Left lobe of liver (tissue), 2 donors: Measurements from ENCODE around the gene ARHGAP33. TPM values are rescaled to one million over a fixed set of nuclear protein-coding genes. Genes with fewer than 3 reads are reported as not detected.

Experiments
- ATAC-seq: fragments of 200-7000 bp; cut with Tn5 transposase; one replicate; pipeline ENCODE4 v1.9.1; 2020; ENCODE audit warnings: mild to moderate bottlenecking, moderate library complexity
- DNase-seq: peaks from one replicate; pipeline ENCODE4 v3.0.0-alpha.2; 2020; ENCODE audit warnings: low spot score
- total RNA-seq: library from RNA; stranded (reverse); gene quantifications from one replicate; pipeline ENCODE4 v1.2.1, GENCODE V29; 2021
- donor health status: DM: no; HTN: no; CAD: no; lungs with moderate emphysema.
- donor health status: DM: no; HTN: yes; CAD: no.

The ARHGAP33 gene, protein sequence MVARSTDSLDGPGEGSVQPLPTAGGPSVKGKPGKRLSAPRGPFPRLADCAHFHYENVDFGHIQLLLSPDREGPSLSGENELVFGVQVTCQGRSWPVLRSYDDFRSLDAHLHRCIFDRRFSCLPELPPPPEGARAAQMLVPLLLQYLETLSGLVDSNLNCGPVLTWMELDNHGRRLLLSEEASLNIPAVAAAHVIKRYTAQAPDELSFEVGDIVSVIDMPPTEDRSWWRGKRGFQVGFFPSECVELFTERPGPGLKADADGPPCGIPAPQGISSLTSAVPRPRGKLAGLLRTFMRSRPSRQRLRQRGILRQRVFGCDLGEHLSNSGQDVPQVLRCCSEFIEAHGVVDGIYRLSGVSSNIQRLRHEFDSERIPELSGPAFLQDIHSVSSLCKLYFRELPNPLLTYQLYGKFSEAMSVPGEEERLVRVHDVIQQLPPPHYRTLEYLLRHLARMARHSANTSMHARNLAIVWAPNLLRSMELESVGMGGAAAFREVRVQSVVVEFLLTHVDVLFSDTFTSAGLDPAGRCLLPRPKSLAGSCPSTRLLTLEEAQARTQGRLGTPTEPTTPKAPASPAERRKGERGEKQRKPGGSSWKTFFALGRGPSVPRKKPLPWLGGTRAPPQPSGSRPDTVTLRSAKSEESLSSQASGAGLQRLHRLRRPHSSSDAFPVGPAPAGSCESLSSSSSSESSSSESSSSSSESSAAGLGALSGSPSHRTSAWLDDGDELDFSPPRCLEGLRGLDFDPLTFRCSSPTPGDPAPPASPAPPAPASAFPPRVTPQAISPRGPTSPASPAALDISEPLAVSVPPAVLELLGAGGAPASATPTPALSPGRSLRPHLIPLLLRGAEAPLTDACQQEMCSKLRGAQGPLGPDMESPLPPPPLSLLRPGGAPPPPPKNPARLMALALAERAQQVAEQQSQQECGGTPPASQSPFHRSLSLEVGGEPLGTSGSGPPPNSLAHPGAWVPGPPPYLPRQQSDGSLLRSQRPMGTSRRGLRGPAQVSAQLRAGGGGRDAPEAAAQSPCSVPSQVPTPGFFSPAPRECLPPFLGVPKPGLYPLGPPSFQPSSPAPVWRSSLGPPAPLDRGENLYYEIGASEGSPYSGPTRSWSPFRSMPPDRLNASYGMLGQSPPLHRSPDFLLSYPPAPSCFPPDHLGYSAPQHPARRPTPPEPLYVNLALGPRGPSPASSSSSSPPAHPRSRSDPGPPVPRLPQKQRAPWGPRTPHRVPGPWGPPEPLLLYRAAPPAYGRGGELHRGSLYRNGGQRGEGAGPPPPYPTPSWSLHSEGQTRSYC
- 3.6 TPM for total RNA-seq

DNA sequence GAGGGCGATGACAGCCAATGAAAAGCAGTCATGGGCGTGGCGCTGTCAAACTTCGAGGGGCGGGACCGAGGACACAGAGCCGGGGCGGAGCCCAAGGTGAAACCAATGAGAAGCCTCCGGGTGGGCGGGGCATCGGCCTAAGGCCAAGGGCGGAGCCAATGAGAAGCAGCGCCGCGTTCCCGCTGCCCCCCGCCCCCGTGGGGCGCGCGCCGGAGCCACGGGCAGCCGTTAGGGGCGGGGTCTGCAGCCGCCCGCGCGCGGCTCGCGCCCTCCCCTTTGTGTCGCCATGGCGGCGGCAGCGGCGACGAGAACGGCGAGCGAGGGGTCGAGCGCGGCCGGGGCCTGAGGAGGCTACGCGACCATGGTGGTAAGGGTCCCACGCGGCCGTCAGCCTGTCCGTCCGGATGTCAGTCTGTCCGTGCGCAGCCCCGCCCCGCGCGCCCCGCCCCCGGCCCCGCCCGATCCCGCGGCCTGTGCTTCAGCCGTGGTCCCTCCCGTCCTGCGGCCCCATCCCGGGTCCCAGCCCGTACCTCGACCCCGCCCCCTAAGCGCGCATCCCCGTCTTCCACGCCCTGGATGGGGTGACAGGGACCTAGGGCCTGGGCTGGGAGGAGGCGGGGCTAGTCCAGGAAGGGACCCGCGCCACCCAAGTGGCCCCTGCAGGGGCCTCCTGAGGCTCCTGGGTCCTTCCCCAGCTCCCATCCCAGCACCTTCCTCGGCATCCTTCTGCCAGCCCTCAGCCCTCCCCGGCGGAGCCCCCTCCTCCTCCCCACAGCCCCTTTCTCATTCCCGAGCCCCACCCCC, at the start of gene ARHGAP33:
Gene ARHGAP33, plus strand, starts transcription at position 267 of the 804 bp plus-strand sequence. Its CDS starts 95 bp downstream, at position 362.
- DNase-seq (peak; percentile 98), ATAC-seq (peak; percentile 99)

DNA sequence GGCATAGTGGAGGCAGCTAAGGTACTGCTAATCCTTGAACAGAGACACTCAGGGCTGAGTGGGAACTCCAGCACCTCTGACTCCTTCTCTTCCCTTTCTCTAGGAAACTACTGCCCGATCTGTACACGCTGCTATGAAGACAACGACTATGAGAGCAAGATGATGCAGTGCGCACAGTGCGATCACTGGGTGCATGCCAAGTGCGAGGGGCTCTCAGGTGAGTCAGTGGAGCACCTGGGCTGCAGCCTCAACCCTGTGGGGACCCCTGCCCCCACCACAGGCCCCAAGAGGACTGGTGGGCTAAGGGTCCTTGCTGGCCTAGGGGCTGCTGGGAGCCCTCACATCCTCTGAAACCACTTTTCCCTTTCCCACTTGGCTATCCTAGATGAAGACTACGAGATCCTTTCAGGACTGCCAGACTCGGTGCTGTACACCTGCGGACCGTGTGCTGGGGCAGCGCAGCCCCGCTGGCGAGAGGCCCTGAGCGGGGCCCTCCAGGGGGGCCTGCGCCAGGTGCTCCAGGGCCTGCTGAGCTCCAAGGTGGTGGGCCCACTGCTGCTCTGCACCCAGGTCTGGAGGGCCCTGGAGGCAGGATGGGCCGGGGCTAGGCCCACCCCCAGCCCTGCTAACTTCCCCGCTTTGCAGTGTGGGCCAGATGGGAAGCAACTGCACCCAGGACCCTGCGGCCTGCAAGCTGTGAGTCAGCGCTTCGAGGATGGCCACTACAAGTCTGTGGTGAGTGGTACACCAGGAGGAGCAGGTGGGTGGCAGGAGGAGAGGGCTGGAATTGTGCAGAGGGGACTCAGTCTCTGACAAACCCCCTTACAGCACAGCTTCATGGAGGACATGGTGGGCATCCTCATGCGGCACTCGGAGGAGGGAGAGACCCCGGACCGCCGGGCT, 48.1 kb upstream of the ARHGAP33 start:
- DNase-seq (no peak), ATAC-seq (no peak)

DNA sequence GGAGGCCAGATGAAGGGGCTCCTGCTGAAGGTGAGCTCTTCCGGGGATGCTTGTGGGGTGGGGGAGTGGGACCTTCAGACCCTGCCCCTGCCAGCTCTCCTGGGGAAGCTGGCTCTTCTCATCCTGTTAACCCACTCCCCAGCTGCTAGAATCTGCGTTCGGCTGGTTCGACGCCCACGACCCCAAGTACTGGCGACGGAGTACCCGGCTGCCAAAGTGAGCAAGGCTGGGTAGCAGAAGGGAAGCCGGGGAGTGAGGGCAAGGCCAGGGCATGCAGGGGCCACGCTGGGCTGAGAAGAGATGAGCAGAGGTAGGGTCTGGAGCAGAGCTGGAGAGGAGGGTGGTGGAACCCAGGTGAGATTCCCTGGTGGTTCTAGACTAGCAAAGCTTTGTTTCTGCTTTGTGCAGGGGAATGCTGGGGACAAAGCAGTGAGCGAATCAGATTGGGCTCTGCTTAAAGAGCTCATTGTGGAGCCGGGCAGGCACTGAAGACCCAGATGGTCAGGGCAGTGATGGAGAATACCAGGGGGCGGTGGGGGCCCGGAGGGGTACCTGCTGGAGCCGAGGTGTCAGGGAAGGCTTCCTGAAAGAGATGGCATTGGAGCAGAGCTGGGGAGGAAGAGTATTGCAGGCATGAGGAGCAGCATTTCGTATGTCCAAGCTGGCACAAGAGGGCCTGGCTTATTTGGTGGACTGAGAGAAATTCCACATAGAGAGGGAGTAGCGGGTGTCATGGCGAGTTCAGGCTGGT, 47.2 kb upstream of the ARHGAP33 start:
- ATAC-seq (no peak), DNase-seq (no peak)

DNA sequence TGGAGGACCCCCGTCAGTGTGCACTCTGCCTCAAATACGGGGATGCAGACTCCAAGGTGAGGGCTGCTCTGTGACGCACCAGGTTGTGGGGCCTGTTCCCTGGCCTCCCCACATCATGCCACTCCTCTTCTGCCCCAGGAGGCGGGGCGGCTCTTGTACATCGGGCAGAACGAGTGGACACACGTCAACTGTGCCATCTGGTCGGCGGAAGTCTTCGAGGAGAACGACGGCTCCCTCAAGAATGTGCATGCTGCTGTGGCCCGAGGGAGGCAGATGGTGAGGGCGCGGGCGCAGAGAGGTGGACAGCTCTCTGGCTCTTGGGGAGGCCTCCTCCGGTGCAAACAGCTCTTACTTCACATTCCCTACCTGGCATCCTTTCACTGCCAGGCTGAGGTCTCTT, 46.3 kb upstream of the ARHGAP33 start:
- DNase-seq (no peak), ATAC-seq (no peak)

DNA sequence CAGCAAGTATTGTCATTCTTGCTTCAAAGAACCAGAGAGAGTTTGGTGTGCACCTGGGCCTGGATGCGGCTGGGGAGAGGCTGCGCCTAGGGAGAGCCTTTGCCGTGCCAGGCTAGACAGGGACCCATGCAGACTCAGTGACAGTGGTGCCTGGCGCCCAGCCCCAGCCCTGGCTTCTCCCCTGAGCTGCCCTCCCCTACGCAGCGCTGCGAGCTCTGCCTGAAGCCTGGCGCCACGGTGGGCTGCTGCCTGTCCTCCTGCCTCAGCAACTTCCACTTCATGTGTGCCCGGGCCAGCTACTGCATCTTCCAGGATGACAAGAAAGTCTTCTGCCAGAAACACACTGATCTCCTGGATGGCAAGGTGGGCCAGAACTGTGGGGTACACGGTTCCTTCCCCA, 45.6 kb upstream of the ARHGAP33 start:
- ATAC-seq (no peak), DNase-seq (no peak)

DNA sequence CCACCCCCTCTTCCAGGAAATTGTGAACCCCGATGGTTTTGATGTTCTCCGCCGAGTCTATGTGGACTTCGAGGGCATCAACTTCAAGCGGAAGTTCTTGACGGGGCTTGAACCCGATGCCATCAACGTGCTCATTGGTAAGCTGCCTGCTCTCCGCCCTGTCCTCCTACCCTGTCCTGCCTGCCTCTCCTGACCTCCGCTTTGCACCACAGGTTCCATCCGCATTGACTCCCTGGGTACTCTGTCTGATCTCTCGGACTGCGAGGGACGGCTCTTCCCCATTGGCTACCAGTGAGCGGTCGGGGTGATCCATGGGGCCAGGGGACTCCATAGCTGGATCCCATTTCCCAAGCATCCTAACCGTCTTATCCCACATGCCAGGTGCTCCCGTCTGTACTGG, 45.0 kb upstream of the ARHGAP33 start:
- DNase-seq: no peak
- ATAC-seq: no peak

DNA sequence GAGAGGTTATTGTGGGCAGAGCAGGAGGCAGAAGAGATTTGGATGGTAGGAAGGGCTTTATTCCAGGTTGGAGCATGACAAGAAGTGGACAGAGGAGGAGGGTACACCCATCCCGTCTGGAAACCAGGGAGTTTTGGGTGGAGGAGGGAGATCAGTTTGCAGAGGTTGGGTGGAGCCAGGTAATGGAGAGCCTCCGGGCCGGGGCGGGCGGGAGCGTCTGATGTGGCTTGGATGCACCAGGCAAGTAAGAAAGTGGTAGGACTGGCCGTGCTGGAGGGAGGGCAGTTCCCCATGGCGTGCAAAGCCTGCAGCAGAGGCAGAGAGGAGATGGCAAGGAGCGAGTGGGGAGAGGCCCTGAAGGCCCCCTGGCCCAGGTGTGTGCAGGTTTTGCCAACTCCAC, 44.0 kb upstream of the ARHGAP33 start:
- ATAC-seq (no peak), DNase-seq (no peak)

DNA sequence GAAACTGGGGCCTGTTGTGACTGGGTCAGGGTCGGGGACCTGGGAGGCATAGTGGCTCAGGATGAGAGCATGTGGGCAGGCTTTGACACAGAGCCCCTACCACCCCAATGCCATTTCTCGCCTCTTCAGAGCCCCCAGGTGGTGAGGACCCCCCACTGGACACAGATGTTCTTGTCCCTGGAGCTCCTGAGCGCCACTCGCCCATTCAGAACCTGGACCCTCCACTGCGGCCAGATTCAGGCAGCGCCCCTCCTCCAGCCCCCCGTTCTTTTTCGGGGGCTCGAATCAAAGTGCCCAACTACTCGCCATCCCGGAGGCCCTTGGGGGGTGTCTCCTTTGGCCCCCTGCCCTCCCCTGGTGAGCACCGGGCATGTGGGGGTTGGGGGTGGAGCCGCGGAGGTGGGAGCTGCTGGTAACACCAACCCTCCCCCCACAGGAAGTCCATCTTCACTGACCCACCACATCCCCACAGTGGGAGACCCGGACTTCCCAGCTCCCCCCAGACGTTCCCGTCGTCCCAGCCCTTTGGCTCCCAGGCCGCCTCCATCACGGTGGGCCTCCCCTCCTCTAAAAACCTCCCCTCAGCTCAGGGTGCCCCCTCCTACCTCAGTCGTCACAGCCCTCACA, 43.5 kb upstream of the ARHGAP33 start:
- ATAC-seq: no peak
- no peak for DNase-seq

DNA sequence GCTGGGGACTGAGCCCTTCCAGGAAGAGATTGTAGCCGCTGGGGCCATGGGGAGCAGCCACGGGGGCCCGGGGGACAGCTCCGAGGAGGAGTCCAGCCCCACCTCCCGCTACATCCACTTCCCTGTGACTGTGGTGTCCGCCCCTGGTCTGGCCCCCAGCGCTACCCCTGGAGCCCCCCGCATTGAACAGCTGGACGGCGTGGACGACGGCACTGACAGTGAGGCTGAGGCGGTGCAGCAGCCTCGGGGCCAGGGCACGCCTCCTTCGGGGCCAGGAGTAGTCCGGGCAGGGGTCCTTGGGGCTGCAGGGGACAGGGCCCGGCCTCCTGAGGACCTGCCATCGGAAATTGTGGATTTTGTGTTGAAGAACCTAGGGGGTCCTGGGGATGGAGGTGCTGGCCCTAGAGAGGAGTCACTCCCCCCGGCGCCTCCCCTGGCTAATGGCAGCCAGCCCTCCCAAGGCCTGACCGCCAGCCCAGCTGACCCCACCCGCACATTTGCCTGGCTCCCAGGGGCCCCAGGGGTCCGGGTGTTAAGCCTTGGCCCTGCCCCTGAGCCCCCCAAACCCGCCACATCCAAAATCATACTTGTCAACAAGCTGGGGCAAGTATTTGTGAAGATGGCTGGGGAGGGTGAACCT, 42.7 kb upstream of the ARHGAP33 start:
- no peak for ATAC-seq
- no peak for DNase-seq

DNA sequence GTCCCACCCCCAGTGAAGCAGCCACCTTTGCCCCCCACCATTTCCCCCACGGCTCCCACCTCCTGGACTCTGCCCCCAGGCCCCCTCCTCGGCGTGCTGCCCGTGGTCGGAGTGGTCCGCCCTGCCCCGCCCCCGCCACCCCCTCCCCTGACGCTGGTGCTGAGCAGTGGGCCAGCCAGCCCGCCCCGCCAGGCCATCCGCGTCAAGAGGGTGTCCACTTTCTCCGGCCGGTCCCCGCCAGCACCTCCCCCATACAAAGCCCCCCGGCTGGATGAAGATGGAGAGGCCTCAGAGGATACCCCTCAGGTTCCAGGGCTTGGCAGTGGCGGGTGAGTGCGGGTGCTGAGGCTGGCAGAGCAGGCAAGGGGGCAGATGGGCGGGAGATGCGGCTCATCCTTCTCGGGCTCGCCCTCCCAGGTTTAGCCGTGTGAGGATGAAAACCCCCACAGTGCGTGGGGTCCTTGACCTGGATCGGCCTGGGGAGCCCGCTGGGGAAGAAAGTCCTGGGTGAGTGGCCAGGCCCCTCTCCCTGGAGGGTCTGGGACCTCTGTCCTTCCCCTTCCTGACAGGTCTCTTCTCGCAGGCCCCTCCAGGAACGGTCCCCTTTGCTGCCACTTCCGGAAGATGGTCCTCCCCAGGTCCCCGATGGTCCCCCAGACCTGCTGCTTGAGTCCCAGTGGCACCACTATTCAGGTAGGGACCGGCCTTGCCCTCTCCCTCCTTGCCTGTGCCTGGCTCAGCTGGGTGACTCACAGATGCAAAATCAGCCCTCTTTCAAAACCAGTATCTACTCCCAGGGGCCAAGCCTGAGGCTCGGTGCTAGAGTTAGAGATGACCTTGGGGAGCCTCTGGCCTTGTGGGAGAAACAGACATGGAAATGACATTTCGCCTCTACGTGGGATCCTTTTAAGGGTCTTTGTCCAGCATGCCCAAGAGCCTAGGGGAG, 41.9 kb upstream of the ARHGAP33 start:
- no peak for DNase-seq
- no peak for ATAC-seq

DNA sequence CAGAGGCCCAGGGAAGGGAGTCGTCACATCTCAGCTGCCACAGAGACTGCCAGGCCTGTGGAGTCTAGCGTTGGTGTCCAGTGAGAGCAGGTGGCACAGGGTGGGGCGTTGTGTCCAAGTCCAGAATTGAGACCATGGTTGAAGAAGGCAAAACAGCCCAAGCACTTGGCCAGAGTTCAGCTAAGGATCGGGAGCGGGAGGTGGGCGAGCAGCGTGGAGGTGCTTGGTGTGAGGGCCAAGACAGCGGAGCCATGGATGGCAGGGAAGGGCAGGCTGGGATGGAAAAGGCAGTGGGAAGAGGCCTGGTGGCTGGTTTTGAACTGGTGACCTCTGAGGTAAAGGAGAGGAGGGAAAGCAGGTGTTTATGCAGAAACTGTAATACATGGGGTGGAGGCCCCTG, 41.1 kb upstream of the ARHGAP33 start:
- no peak for ATAC-seq
- no peak for DNase-seq

DNA sequence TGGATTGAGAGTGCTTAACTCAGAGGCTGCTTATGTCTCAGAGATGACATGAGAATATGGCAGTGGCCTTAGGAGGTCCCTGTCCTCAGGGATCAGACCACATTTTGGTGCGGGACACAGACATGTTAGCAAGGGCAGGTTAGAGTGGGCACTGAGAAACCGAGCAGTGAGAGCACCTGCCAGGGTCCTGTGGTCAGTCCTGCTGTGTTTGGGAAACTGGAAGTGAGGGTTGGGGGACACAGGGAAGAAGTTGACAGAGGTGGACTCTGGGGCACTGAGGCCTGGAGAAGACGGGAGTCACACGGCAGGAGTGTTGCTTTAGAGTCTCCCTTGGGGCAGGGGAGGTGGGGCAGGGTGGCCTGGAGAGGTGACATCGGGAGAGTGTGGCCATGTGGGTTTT, 40.5 kb upstream of the ARHGAP33 start:
- no peak for DNase-seq
- ATAC-seq: no peak

DNA sequence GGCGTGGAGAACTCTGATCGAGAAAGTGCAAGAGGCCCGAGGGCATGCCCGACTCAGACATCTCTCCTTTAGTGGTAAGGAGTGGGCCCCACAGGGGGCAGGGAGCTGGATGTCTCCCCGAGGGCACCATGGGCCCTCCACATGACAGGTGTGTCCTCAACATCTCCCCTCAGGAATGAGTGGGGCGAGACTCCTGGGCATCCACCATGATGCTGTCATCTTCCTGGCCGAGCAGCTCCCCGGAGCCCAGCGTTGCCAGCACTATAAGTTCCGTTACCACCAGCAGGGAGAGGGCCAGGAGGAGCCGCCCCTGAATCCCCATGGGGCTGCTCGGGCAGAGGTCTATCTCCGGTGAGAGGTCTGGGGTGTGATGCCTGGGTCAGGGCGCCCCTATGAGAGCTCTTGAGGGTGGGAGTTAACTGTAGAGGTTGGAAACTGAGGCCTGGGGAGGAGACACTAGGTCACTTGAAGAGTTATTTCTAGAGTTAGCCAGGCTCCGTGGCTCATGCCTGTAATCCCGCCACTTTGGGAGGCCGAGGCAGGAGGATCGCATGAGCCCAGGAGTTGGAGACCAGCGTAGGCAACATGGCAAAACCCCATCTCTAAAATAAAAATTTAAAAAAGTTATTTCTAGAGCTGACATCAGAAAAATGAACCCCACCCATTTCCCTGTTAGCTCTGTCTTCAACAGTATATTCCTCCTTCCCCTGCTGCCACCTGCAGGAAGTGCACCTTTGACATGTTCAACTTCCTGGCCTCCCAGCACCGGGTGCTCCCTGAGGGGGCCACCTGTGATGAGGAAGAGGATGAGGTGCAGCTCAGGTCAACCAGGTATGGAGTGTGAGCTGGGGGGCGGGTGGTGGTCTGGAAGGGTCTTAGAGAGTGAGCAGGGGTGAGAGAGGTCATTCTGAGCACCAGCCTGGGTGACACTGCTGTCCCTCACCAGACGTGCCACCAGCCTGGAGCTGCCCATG, 38.2 kb upstream of the ARHGAP33 start:
- ATAC-seq (no peak), DNase-seq (no peak)

DNA sequence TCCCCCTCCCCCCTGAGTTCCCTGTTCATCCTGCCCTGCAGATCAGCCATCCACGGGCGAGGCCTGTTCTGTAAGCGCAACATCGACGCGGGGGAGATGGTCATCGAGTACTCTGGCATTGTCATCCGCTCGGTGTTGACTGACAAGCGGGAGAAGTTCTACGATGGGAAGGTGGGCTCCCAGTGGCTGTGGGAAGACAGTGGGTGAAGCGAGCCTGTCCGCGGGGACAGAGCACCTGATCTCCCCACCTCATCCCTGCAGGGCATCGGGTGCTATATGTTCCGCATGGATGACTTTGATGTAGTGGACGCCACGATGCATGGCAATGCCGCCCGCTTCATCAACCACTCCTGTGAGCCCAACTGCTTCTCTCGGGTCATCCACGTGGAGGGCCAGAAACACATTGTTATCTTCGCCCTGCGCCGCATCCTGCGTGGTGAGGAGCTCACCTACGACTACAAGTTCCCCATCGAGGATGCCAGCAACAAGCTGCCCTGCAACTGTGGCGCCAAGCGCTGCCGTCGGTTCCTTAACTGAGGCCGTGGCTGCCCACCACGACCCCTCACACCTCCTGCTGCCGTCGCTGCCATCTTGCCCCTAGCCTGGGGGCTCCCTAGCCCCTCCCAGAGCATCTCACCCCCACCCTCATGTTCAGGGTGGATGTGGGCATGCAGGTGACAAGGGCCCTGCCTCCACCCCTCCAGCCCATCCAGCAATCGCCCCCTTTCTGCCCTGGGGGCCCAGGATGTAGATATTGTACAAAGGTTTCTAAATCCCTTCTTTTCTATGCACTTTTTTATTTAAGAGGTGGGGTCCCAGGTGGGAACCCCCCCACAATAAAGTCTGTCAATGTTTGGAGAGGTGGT, 37.1 kb upstream of the ARHGAP33 start:
- ATAC-seq (no peak), DNase-seq (peak; percentile 47)
